ENCODE results near the gene TBL1X. TPM values are rescaled to one million over a fixed set of nuclear protein-coding genes. Genes with fewer than 3 reads are reported as not detected.

TBL1X gene
- 10 to 100 TPM; 32.9 to 42.9 (median 33.4) TPM for total RNA-seq

DNA sequence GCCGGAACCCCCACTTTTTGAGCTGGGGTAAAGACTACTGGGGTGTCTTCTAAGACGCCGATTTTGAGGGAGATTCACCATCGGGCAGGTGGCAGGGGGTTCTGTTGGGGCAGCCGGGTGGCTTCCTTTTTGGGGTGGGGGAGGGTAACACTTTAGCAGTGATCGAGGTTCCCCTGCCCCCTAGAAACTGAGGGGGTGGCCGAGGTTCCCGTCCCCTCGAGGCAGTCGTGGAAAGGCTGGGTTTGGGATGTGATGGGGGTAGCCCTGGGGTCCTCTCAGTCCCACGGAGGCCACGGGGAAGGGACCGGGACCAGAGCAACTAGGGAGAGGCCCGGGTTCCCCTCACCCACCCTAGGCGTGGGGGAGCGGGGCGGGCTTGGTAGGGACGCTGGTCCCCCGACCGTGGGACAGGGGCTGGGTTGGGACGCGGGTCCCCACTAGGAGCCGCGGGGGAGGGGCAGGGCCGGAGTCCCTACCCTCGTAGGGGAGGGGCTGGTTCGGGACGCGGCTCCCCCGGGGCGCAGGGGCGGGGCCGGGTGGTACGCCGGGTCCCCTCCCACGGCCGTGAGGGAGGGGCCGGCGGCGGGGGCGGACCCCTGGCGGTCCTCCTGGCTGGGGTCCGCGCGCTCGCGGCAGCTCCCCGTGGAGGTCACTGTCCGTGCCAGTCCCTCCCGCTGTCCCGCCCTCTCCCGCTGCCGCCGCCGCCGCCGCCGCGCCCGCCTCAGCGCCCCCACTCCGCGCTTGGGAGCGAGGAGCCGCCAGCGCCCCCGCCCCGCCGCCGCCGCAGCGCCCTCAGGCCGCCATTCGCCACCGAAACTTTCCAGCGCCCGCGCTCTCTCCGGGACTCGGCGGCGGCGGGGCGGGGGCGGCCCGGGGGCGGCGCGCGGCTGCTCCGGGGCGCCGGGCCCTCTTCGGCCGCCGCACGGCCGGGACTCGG, at the start of gene TBL1X:
TBL1X (plus strand) TSS at position 624 of the 937 bp plus-strand sequence. CDS start 188,529 bp downstream, outside the sequence.
- DNase-seq = peak; percentile 52 to 62
- Histone ChIP-seq H3K36me3 (no peaks in the 10 kb centered on the region), H3K9me3 (no peaks in the 10 kb centered on the region), H3K27me3 (peaks cover 3% of the 10 kb centered on the region), H3K4me1 (peaks cover 13 to 18% of the 10 kb centered on the region in 2 donors), H3K4me3 (replicated peaks in 1 of 3) (peak within 1 kb of the TSS; percentile 33 to 41 (median 39)), H3K27ac (peak within 1 kb of the TSS; percentile 66 to 87 (median 78))
- intact Hi-C loops (cut with DNase I) = loop anchor here (5.0 kb wide), 1 partner anchor 122 kb away; no protein-coding TSS in a partner anchor
- 17 to 20% methylated on average over 1 to 4 of the region's 99 CpGs for WGBS, 2 donors
- TF ChIP-seq, protein P1, sequence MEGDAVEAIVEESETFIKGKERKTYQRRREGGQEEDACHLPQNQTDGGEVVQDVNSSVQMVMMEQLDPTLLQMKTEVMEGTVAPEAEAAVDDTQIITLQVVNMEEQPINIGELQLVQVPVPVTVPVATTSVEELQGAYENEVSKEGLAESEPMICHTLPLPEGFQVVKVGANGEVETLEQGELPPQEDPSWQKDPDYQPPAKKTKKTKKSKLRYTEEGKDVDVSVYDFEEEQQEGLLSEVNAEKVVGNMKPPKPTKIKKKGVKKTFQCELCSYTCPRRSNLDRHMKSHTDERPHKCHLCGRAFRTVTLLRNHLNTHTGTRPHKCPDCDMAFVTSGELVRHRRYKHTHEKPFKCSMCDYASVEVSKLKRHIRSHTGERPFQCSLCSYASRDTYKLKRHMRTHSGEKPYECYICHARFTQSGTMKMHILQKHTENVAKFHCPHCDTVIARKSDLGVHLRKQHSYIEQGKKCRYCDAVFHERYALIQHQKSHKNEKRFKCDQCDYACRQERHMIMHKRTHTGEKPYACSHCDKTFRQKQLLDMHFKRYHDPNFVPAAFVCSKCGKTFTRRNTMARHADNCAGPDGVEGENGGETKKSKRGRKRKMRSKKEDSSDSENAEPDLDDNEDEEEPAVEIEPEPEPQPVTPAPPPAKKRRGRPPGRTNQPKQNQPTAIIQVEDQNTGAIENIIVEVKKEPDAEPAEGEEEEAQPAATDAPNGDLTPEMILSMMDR (IDR thresholded peaks at IDR 0.05) = no peak
- peak in 1 of 2 donors; percentile 50 for TF ChIP-seq POLR2A (IDR thresholded peaks at IDR 0.05)

DNA sequence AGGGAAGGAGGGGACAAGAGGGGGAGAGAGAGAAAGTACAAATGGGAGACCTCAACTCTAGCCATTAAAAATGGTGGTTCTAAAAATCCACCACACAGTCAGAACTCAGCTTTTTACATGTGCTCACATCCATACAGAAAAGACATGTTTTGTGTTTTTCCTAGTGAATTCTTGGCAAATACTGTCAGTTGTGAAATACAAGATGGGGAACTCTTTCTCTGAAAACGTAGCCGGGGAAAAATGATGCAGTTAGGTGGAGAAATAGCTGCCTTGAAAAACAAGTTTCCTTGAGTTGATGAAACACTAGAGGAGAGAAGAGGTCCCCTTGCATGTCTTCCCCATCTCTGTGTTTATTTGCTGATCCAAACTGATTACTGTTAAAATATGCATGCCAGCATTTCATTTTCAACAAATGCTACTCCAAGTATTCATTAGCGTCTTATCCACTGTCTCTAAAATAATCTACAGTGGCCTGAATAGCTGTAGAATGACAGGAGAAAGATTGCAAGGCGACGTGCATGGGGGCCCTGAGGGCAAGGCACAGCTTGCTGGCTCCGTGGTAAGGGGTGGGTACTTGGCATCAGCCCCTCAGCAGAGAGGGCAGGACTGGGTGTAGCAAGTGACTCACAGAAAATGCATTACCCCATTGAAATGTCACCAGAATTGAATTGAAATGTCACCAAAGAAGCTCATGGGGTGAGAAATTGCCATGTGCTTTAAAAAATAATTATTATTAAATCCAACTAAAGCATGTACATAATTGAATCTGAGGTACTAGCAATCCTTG, 48.1 kb upstream of the TBL1X start:
- no peak for DNase-seq
- no peaks in the 10 kb centered on the region for H3K4me1 ChIP-seq
- intact Hi-C loops (cut with DNase I) = no loop called here
- WGBS, 2 donors = 46 to 54% methylated on average over 5 to 6 of the region's 6 CpGs
- no peak overlapping the region for H3K4me3 ChIP-seq (replicated peaks in 1 of 3)
- H3K27me3 ChIP-seq = no peaks in the 10 kb centered on the region
- TF ChIP-seq POLR2A (IDR thresholded peaks at IDR 0.05) = no peak
- TF ChIP-seq, protein P1 (IDR thresholded peaks at IDR 0.05) = no peak
- H3K27ac ChIP-seq = no peak overlapping the region
- H3K36me3 ChIP-seq = no peaks in the 10 kb centered on the region
- no peaks in the 10 kb centered on the region for H3K9me3 ChIP-seq

DNA sequence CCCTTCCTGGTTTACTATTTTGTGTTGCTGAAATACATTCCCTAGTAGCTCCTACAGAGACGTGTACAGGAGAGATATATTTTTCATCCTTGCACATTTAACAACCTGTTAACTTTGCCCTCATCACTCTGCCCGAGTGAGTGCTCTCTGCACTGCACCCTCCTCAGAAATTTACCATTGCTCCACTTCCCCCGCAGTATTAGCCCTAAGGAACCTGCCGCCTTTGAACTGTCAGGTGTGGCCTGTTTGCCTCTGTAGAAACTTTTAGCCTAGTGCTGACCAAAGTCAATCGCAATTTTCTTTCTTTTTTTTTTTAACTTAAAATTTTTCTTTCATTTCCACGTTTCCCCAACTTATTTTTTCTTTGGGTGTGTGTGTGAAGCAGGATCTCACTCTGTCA, 46.6 kb upstream of the TBL1X start:
- Histone ChIP-seq H3K9me3 (no peaks in the 10 kb centered on the region), H3K27ac (no peak overlapping the region), H3K36me3 (no peaks in the 10 kb centered on the region), H3K4me1 (no peaks in the 10 kb centered on the region), H3K27me3 (no peaks in the 10 kb centered on the region), H3K4me3 (replicated peaks in 1 of 3) (no peak overlapping the region)
- DNase-seq = no peak
- intact Hi-C loops (cut with DNase I) = no loop called here
- 86 to 90% methylated on average over 6 of the region's 6 CpGs for WGBS, 2 donors
- TF ChIP-seq, protein P1 (IDR thresholded peaks at IDR 0.05) = no peak

DNA sequence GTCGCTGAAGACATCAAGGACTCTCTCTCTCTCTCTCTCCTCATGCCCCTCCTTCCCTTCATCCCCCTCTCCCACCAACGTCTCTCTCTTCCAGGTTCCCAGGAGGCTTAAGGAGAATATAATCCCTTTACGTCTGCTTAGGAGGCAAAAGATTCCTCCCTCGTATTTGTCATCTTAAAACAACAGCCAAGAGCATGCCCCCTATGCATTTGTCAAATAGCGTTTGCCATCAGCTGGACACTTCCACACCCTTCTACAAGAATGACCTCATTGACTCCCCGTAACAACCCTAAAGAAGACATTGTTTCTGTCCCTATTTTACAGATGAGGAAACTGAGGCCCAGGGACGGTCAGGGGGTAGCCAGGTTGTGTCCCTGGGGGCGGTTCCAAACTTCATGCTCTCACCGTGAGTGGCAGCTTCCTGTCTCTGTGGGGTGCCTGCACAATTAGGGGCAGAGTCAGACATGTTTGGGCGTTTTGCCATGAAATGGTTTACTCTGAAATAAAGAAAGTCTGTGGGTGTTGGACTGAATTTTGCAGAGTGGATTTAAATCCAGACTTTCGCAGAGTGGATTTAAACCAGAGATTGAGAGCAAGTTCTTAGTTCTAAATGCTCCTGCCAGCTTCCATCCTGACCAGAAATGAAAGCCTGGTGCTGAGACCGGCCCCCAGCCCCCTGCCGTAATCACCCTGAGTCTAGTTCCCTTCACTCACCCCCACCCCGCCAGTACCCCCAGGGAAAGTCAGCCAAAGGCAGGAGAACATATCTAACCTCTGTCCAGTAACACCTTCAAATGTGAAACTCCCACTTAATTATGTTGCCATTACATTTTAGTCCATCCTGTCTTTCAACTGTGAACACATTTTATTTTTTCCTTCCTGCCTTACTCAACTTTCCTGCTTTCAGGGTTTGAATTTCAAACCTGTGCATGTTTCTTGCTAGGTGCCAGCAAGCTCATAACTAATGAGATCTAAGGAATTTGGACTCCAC, 44.3 kb upstream of the TBL1X start:
- Histone ChIP-seq H3K4me3 (replicated peaks in 1 of 3) (no peak overlapping the region), H3K4me1 (no peaks in the 10 kb centered on the region), H3K9me3 (no peaks in the 10 kb centered on the region), H3K27ac (no peak overlapping the region), H3K27me3 (no peaks in the 10 kb centered on the region), H3K36me3 (no peaks in the 10 kb centered on the region)
- DNase-seq = no peak
- TF ChIP-seq, protein P1 (IDR thresholded peaks at IDR 0.05) = no peak
- no peak for TF ChIP-seq POLR2A (IDR thresholded peaks at IDR 0.05)
- 67 to 81% methylated on average over 7 to 14 of the region's 14 CpGs for WGBS, 2 donors
- intact Hi-C loops (cut with DNase I) = no loop called here
